ENCODE results near the gene KIFC3. TPM values are rescaled to one million over a fixed set of nuclear protein-coding genes. Genes with fewer than 3 reads are reported as not detected.
"Not testable (repeated sequence)": the region's sequence is repeated elsewhere in the genome, so short reads cannot be mapped to it uniquely, and the experiment has no call there.

Gene KIFC3
- total RNA-seq, 2 donors from 2014 or later: 2.5 to 10.0 TPM

- ATAC-seq (no peak), DNase-seq (ENCODE audit: low spot score) (no peak)
- no peaks in the 10 kb centered on the region for H3K36me3 Mint-ChIP-seq
- no peak overlapping the region for H3K4me3 Mint-ChIP-seq
- H3K4me1 Mint-ChIP-seq (ENCODE audit: low read depth in 2 of 2): peaks cover 0 to 6% of the 10 kb centered on the region in 2 donors
- H3K27ac Mint-ChIP-seq: no peak overlapping the region
- H3K9me3 Mint-ChIP-seq: no peaks in the 10 kb centered on the region
- no peaks in the 10 kb centered on the region for H3K27me3 Mint-ChIP-seq
Measured at GRCh38 chr16:57781349-57781740, 20.9 kb downstream of the KIFC3 start.

- H3K27ac Mint-ChIP-seq; H3K36me3 Mint-ChIP-seq; ATAC-seq; H3K4me3 Mint-ChIP-seq; H3K9me3 Mint-ChIP-seq; H3K27me3 Mint-ChIP-seq; H3K4me1 Mint-ChIP-seq (ENCODE audit: low read depth in 2 of 2): not testable (repeated sequence)
- peak; percentile 1 for DNase-seq (ENCODE audit: low spot score)
Measured at GRCh38 chr16:57779836-57780235, 22.5 kb downstream of the KIFC3 start.

GRCh38 chr16:57778658-57779057 lies 23.6 kb downstream of the KIFC3 start:
- Mint-ChIP-seq H3K27me3 (no peaks in the 10 kb centered on the region), H3K4me1 (ENCODE audit: low read depth in 2 of 2) (peaks cover 0 to 2% of the 10 kb centered on the region in 2 donors)

GRCh38 chr16:57775661-57776469 lies 26.4 kb downstream of the KIFC3 start:
- DNase-seq (ENCODE audit: low spot score) (no peak), ATAC-seq (no peak)

More at GRCh38 chr16:57778658-57779057, 23.6 kb downstream of the KIFC3 start:
- Mint-ChIP-seq H3K27ac (no peak overlapping the region), H3K4me3 (no peak overlapping the region), H3K9me3 (no peaks in the 10 kb centered on the region), H3K36me3 (no peaks in the 10 kb centered on the region)
- no peak for ATAC-seq
- DNase-seq (ENCODE audit: low spot score): no peak

DNA sequence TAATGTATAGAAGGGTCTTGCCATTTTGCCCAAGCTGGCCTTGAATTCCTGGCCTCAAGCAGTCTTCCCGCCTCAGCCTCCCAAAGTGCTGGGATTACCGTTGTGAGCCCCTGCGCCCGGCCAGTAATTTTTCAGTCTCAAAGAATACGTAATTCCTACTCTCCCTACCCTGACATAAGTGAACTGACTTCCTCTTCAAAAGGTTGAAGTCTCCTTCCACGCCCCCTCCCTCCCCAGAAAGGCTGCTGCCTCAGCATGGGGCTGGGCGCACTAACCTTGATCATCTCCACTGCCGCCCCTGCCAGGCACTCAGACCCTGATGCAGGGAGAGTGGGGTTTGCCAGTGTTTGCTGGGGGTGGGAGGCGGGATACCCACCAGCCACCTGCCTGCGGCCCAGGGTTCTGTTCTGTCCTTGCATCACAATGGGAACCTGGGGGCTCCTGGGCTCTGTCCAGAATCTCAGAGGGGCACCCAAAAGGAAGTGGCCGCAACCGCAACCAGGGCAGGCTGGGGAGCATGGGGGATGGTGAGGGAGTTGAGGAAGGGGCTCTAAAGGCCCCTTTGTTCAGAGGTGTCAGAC lies 27.5 kb downstream of the KIFC3 start:
- Mint-ChIP-seq H3K27me3 (no peaks in the 10 kb centered on the region), H3K36me3 (no peaks in the 10 kb centered on the region), H3K27ac (no peak overlapping the region), H3K4me1 (ENCODE audit: low read depth in 2 of 2) (no peaks in the 10 kb centered on the region), H3K4me3 (no peak overlapping the region), H3K9me3 (no peaks in the 10 kb centered on the region)
- no peak for DNase-seq (ENCODE audit: low spot score)
- ATAC-seq: no peak

More at GRCh38 chr16:57775661-57776469, 26.4 kb downstream of the KIFC3 start:
- Mint-ChIP-seq H3K9me3 (no peaks in the 10 kb centered on the region), H3K27ac (peak overlapping the region in 1 of 2 donors; percentile 7), H3K4me1 (ENCODE audit: low read depth in 2 of 2) (no peaks in the 10 kb centered on the region), H3K4me3 (no peak overlapping the region), H3K27me3 (no peaks in the 10 kb centered on the region), H3K36me3 (no peaks in the 10 kb centered on the region)

DNA sequence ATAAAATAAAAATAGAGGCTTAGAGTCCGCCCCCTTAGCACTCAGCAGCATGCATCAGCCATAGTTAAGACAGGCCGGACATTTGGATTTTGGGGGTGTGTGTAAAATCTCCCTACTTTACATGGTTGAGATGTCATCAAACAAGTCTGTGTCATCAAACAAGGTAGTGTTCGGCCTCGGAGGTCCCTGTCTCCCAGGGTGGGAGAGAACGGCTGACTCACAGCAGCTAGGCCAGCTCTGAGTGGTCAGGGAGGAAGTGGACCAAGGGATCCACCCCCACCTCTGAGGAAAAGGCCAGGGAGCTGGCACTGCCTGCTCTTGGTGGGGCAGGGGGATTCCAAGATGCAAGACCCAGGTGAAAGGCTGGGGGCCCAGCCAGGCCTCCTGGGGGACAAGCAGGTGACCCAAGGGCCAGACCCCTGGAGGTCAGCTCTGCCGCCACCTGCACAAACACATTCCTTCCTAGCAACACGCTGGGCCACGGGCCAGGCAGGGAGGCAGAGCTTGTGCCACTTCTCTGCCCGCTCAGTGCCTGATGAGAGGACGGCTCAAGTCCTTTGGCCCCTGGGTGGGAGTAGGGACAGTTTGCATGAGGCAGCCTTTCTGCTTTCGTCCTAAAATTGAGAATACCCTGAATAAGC lies 28.5 kb downstream of the KIFC3 start:
- H3K27me3 Mint-ChIP-seq: no peaks in the 10 kb centered on the region
- H3K9me3 Mint-ChIP-seq: no peaks in the 10 kb centered on the region
- H3K36me3 Mint-ChIP-seq: no peaks in the 10 kb centered on the region
- ATAC-seq: no peak
- H3K27ac Mint-ChIP-seq: no peak overlapping the region
- H3K4me3 Mint-ChIP-seq: no peak overlapping the region
- no peaks in the 10 kb centered on the region for H3K4me1 Mint-ChIP-seq (ENCODE audit: low read depth in 2 of 2)
- no peak for DNase-seq (ENCODE audit: low spot score)

- no peak for ATAC-seq
- Mint-ChIP-seq H3K36me3 (no peaks in the 10 kb centered on the region), H3K27ac (no peak overlapping the region), H3K27me3 (no peaks in the 10 kb centered on the region), H3K9me3 (no peaks in the 10 kb centered on the region), H3K4me1 (ENCODE audit: low read depth in 2 of 2) (no peaks in the 10 kb centered on the region), H3K4me3 (no peak overlapping the region)
- no peak for DNase-seq (ENCODE audit: low spot score)
Measured at GRCh38 chr16:57773019-57773418, 29.3 kb downstream of the KIFC3 start.

GRCh38 chr16:57771141-57771785 lies 31.0 kb downstream of the KIFC3 start:
- no peaks in the 10 kb centered on the region for H3K9me3 Mint-ChIP-seq
- no peak overlapping the region for H3K27ac Mint-ChIP-seq
- no peak overlapping the region for H3K4me3 Mint-ChIP-seq
- ATAC-seq (peak in 1 of 2 donors; percentile 11), DNase-seq (ENCODE audit: low spot score) (no peak)
- H3K36me3 Mint-ChIP-seq: no peaks in the 10 kb centered on the region
- no peaks in the 10 kb centered on the region for H3K27me3 Mint-ChIP-seq
- H3K4me1 Mint-ChIP-seq (ENCODE audit: low read depth in 2 of 2): no peaks in the 10 kb centered on the region

DNA sequence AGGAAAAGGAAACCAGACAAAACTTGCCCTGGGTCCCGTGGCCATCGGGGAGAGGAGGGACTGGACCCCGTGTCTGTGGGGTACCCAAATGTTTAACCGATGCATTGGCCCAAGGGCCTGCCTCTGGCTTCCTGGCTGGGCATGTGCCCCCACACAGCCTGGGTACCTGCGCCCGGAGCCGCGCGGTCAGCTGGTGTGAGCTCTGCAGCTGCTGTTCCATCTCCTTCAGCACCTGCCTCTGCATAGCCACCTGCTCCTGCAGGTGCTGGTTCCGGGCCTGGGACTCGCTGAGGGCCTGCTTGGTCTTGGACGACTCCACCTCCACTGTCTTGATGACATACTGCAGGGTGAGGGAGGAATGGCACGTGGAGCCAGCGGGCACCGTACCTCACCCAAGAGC lies 31.9 kb downstream of the KIFC3 start:
- no peak for ATAC-seq
- no peak overlapping the region for H3K27ac Mint-ChIP-seq
- DNase-seq (ENCODE audit: low spot score): no peak
- H3K9me3 Mint-ChIP-seq: no peaks in the 10 kb centered on the region
- no peaks in the 10 kb centered on the region for H3K36me3 Mint-ChIP-seq
- H3K4me3 Mint-ChIP-seq: no peak overlapping the region
- H3K27me3 Mint-ChIP-seq: no peaks in the 10 kb centered on the region
- H3K4me1 Mint-ChIP-seq (ENCODE audit: low read depth in 2 of 2): no peaks in the 10 kb centered on the region

DNA sequence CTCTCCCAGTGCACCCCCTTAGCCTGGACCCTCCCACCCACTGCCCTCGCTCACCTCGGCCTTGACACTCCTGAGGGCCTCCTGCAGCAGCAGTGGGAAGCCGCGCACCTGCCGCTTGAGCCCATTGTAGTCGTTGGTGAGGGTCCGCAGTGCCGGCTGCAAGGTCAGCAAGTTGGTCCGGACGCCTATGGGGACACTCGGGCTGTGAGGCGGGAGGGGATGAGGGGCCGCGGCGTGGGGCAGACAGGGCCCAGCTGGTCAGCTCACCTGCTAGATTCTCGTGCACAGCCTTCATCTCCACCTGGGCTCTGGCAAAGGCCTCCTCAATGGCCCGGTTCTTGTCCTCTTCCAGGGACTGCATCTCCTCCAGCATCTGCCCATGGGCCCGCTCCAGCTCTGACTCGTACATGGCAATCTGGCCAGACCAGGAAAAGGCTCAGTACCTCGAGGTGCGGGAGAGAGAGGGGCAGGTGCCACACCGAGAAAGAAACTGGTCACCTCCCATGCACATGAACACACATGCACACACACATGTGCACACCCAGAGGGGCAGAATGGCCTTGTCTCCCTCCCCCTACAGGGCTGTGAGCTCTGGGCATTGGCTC lies 32.6 kb downstream of the KIFC3 start:
- no peaks in the 10 kb centered on the region for H3K4me1 Mint-ChIP-seq (ENCODE audit: low read depth in 2 of 2)
- H3K9me3 Mint-ChIP-seq: no peaks in the 10 kb centered on the region
- DNase-seq (ENCODE audit: low spot score) (no peak), ATAC-seq (no peak)
- H3K36me3 Mint-ChIP-seq: no peaks in the 10 kb centered on the region
- no peak overlapping the region for H3K4me3 Mint-ChIP-seq
- H3K27ac Mint-ChIP-seq: no peak overlapping the region
- H3K27me3 Mint-ChIP-seq: no peaks in the 10 kb centered on the region

- Mint-ChIP-seq H3K36me3 (no peaks in the 10 kb centered on the region), H3K27me3 (no peaks in the 10 kb centered on the region), H3K4me1 (ENCODE audit: low read depth in 2 of 2) (peaks cover 0 to 2% of the 10 kb centered on the region in 2 donors), H3K4me3 (no peak overlapping the region), H3K9me3 (no peaks in the 10 kb centered on the region), H3K27ac (no peak overlapping the region)
- no peak for ATAC-seq
- no peak for DNase-seq (ENCODE audit: low spot score)
Measured at GRCh38 chr16:57766714-57767348, 35.5 kb downstream of the KIFC3 start.

DNA sequence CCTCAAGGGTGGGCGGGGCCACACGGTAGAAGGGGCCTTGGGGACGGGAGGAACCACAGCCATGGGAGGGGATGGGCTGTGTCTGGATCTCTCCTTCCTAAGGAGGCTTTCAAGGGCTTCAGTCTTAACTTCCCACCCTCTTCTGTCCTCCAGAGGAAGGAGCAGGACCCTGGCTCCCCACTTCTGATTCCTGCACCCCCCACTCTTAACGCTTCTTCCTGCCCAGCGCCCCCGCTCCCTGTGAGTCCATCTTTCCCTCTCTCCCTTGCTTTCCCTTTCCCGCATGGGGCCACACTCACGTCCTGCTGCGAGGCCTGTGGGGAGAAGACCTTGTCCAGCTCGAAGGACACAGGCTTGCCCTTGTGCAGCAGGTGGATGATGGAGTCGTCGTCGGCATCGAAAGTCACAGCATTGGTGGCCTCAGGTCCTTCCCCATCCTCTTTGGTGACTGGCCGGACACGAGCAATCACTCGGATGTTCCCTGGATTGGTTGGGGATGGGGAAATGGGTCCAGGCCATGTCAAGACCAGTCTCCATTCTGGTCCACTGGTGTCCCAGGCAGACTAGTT lies 37.0 kb downstream of the KIFC3 start:
- Mint-ChIP-seq H3K4me3 (no peak overlapping the region), H3K36me3 (no peaks in the 10 kb centered on the region), H3K4me1 (ENCODE audit: low read depth in 2 of 2) (peaks cover 0 to 2% of the 10 kb centered on the region in 2 donors), H3K9me3 (no peaks in the 10 kb centered on the region), H3K27me3 (no peaks in the 10 kb centered on the region), H3K27ac (no peak overlapping the region)
- ATAC-seq: no peak
- DNase-seq (ENCODE audit: low spot score): no peak

Data from natural killer cell treated with Interleukin-12 subunit alpha and Interleukin-12 subunit beta and Interleukin-15 and Interleukin-18, amount 100 ng/mL, for 72 hours (primary cell).